ENCODE results near the gene DET1. TPM values are rescaled to one million over a fixed set of nuclear protein-coding genes. Genes with fewer than 3 reads are reported as not detected.

DET1 gene
- total RNA-seq, 1 experiment from 2014 or later = 5.2 TPM

- ATAC-seq (no peak), DNase-seq (ENCODE audit: low read depth, low spot score) (no peak)
- CTCF ChIA-PET = interaction anchor here (0.7 kb wide), 1 partner anchor 53 kb away, joined by 5 read pairs; no protein-coding TSS in a partner anchor
- Histone ChIP-seq H3K27me3 (ENCODE audit: control insufficient read depth, insufficient read depth, low read length) (no peaks in the 10 kb centered on the region), H3K36me3 (ENCODE audit: control insufficient read depth, insufficient read depth, low read length) (peaks cover 3% of the 10 kb centered on the region; the same call in 1 of the 2 replicates), H3K27ac (ENCODE audit: low read length) (no peak overlapping the region), H3K4me1 (ENCODE audit: control insufficient read depth, insufficient read depth, low read length) (no peaks in the 10 kb centered on the region), H3K4me3 (ENCODE audit: low read depth in 2 of 2, low read length in 2 of 2) (no peak overlapping the region), H3K9me3 (ENCODE audit: control insufficient read depth, insufficient read depth, low read depth, low read length) (no peaks in the 10 kb centered on the region)
- POLR2A ChIA-PET = interaction anchor here (0.6 kb wide), 1 partner anchor 58 kb away, joined by 3 read pairs; no protein-coding TSS in a partner anchor
- no TSS peak for BruUV-seq (replicated peaks)
- TF ChIP-seq SIN3A (IDR thresholded peaks at IDR 0.05; ENCODE audit: borderline replicate concordance, insufficient read depth, low read depth, low read length) (no peak), TCF7L2 (IDR thresholded peaks at IDR 0.05; ENCODE audit: low read depth, low read length) (no peak), POLR2AphosphoS5 (IDR thresholded peaks at IDR 0.05; ENCODE audit: low read depth, low read length) (no peak)
- TF ChIP-seq, protein P1, sequence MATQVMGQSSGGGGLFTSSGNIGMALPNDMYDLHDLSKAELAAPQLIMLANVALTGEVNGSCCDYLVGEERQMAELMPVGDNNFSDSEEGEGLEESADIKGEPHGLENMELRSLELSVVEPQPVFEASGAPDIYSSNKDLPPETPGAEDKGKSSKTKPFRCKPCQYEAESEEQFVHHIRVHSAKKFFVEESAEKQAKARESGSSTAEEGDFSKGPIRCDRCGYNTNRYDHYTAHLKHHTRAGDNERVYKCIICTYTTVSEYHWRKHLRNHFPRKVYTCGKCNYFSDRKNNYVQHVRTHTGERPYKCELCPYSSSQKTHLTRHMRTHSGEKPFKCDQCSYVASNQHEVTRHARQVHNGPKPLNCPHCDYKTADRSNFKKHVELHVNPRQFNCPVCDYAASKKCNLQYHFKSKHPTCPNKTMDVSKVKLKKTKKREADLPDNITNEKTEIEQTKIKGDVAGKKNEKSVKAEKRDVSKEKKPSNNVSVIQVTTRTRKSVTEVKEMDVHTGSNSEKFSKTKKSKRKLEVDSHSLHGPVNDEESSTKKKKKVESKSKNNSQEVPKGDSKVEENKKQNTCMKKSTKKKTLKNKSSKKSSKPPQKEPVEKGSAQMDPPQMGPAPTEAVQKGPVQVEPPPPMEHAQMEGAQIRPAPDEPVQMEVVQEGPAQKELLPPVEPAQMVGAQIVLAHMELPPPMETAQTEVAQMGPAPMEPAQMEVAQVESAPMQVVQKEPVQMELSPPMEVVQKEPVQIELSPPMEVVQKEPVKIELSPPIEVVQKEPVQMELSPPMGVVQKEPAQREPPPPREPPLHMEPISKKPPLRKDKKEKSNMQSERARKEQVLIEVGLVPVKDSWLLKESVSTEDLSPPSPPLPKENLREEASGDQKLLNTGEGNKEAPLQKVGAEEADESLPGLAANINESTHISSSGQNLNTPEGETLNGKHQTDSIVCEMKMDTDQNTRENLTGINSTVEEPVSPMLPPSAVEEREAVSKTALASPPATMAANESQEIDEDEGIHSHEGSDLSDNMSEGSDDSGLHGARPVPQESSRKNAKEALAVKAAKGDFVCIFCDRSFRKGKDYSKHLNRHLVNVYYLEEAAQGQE (IDR thresholded peaks at IDR 0.05; ENCODE audit: insufficient read depth in 1 of 2, low read depth in 2 of 2, low read length in 1 of 2) = no peak
- in situ Hi-C loops (cut with HindIII; ENCODE audit: low pct_unique_long_range_greater_than_20kb, low sequenced_read_pairs) = no loop called here
- intact Hi-C loops (cut with micrococcal nuclease; ENCODE audit: unreplicated experiment) = loop anchor here (10.0 kb wide), 1 partner anchor 353 kb away; no protein-coding TSS in a partner anchor
Measured at GRCh38 chr15:88482263-88482662, 64.2 kb downstream of the DET1 start.

- Histone ChIP-seq H3K9me3 (ENCODE audit: control insufficient read depth, insufficient read depth, low read depth, low read length) (no peaks in the 10 kb centered on the region), H3K27ac (ENCODE audit: low read length) (no peak overlapping the region), H3K4me1 (ENCODE audit: control insufficient read depth, insufficient read depth, low read length) (no peaks in the 10 kb centered on the region), H3K36me3 (ENCODE audit: control insufficient read depth, insufficient read depth, low read length) (peaks cover 3% of the 10 kb centered on the region; the same call in 1 of the 2 replicates), H3K4me3 (ENCODE audit: low read depth in 2 of 2, low read length in 2 of 2) (no peak overlapping the region), H3K27me3 (ENCODE audit: control insufficient read depth, insufficient read depth, low read length) (no peaks in the 10 kb centered on the region)
- DNase-seq (ENCODE audit: low read depth, low spot score) (no peak), ATAC-seq (no peak)
- in situ Hi-C loops (cut with HindIII; ENCODE audit: low pct_unique_long_range_greater_than_20kb, low sequenced_read_pairs) = no loop called here
- BruUV-seq (replicated peaks) = no TSS peak
- no peak for TF ChIP-seq POLR2AphosphoS5 (IDR thresholded peaks at IDR 0.05; ENCODE audit: low read depth, low read length)
- TF ChIP-seq, protein P1 (IDR thresholded peaks at IDR 0.05; ENCODE audit: insufficient read depth in 1 of 2, low read depth in 2 of 2, low read length in 1 of 2) = no peak
- ChIA-PET POLR2A (no interaction called here), CTCF (no interaction called here)
- intact Hi-C loops (cut with micrococcal nuclease; ENCODE audit: unreplicated experiment) = loop anchor here (10.0 kb wide), 1 partner anchor 354 kb away; no protein-coding TSS in a partner anchor
Measured at GRCh38 chr15:88480981-88481380, 65.5 kb downstream of the DET1 start.

- H3K4me1 ChIP-seq (ENCODE audit: control insufficient read depth, insufficient read depth, low read length) = no peaks in the 10 kb centered on the region
- no peak overlapping the region for H3K27ac ChIP-seq (ENCODE audit: low read length)
- CTCF ChIA-PET = interaction anchor here (0.5 to 0.6 kb wide), 2 partner anchors 171 to 177 kb away, joined by 3 to 4 read pairs; no protein-coding TSS in a partner anchor
- H3K27me3 ChIP-seq (ENCODE audit: control insufficient read depth, insufficient read depth, low read length) = no peaks in the 10 kb centered on the region
- H3K4me3 ChIP-seq (ENCODE audit: low read depth in 2 of 2, low read length in 2 of 2) = no peak overlapping the region
- in situ Hi-C loops (cut with HindIII; ENCODE audit: low pct_unique_long_range_greater_than_20kb, low sequenced_read_pairs) (no loop called here), intact Hi-C loops (cut with micrococcal nuclease; ENCODE audit: unreplicated experiment) (no loop called here)
- no peaks in the 10 kb centered on the region for H3K9me3 ChIP-seq (ENCODE audit: control insufficient read depth, insufficient read depth, low read depth, low read length)
- no TSS peak for BruUV-seq (replicated peaks)
- POLR2A ChIA-PET = no interaction called here
- ATAC-seq (peak; percentile 57; the same call in 1 of the 2 replicates), DNase-seq (ENCODE audit: low read depth, low spot score) (no peak)
- TF ChIP-seq TCF7L2 (IDR thresholded peaks at IDR 0.05; ENCODE audit: low read depth, low read length) = no peak
- TF ChIP-seq, protein P1 (IDR thresholded peaks at IDR 0.05; ENCODE audit: insufficient read depth in 1 of 2, low read depth in 2 of 2, low read length in 1 of 2) = no peak
- TF ChIP-seq SIN3A (IDR thresholded peaks at IDR 0.05; ENCODE audit: borderline replicate concordance, insufficient read depth, low read depth, low read length) = no peak
- no peak for TF ChIP-seq CTCF (IDR thresholded peaks at IDR 0.05)
- TF ChIP-seq POLR2AphosphoS5 (IDR thresholded peaks at IDR 0.05; ENCODE audit: low read depth, low read length) = no peak
- H3K36me3 ChIP-seq (ENCODE audit: control insufficient read depth, insufficient read depth, low read length) = peaks cover 3% of the 10 kb centered on the region; the same call in 1 of the 2 replicates
Measured at GRCh38 chr15:88479169-88479568, 67.3 kb downstream of the DET1 start.
